ENCODE data around the gene PPP4R1.

- TF ChIP-seq PREB (CRISPR knock-in tag; IDR thresholded peaks at IDR 0.05; ENCODE audit: borderline replicate concordance) (no peak), ESRRA (CRISPR knock-in tag; IDR thresholded peaks at IDR 0.05; ENCODE audit: borderline replicate concordance) (no peak), ATF1 (CRISPR knock-in tag; IDR thresholded peaks at IDR 0.05) (no peak), CTCF (IDR thresholded peaks at IDR 0.05) (no peak), HMGXB4 (CRISPR knock-in tag; IDR thresholded peaks at IDR 0.05) (no peak), E2F4 (CRISPR knock-in tag; IDR thresholded peaks at IDR 0.05; ENCODE audit: borderline replicate concordance, low read depth) (no peak), SP1 (CRISPR knock-in tag; conservative IDR thresholded peaks at IDR 0.05) (no peak), ZNF423 (CRISPR knock-in tag; IDR thresholded peaks at IDR 0.05) (no peak), ZMAT4 (CRISPR knock-in tag; IDR thresholded peaks at IDR 0.05) (no peak)
Observed at GRCh38 chr18:9537677-9538076, 76.7 kb downstream of the PPP4R1 start.
